GM19193 (cell line): ENCODE measurements around the gene ATP6V1B1.

ENCODE experiments used
- POLR2A ChIP-seq: IDR thresholded peaks from 4 replicates; pipeline ENCODE4 v1.6.1; 2011; ENCODE audit not compliant: insufficient read depth, insufficient read length; ENCODE audit errors: extremely low read depth

The ATP6V1B1 gene

GRCh38 chr2:70992945-70993853, 57.5 kb downstream of the ATP6V1B1 start:
- TF ChIP-seq POLR2A: no peak

DNA sequence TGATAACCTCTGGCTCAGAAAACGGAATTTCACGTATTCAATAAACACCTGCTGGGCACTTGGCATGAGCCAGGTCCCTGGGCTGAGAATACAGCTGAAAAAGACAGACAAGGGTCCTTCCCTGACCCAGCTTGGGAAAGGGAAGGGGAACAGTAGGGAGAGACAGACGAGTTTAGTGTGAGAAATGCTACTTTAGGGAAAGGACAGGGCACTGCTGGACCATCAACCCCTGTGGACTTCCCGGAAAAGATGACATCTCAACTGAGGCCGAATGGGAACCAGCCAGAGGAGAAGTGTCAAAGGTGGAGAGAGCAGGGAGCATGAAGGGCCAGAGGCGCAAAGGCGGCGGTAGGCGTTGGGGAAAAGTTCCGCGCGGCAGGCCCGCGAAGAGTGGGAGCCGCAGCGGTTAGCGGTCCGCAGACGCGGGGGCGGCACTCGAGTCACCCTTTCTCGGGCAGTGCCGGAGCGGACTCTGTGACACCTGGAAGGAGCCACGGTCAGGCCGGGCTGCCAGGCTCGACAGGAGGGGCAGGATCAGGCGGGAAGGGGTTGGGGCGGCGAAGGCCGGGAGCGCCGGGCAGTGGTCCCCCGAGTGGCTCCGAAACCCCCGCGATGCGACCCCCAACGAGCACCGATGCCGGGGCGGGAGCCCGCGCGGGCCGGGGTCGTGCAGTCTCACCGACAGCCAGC, 58.5 kb downstream of the ATP6V1B1 start:
- no peak for TF ChIP-seq POLR2A

DNA sequence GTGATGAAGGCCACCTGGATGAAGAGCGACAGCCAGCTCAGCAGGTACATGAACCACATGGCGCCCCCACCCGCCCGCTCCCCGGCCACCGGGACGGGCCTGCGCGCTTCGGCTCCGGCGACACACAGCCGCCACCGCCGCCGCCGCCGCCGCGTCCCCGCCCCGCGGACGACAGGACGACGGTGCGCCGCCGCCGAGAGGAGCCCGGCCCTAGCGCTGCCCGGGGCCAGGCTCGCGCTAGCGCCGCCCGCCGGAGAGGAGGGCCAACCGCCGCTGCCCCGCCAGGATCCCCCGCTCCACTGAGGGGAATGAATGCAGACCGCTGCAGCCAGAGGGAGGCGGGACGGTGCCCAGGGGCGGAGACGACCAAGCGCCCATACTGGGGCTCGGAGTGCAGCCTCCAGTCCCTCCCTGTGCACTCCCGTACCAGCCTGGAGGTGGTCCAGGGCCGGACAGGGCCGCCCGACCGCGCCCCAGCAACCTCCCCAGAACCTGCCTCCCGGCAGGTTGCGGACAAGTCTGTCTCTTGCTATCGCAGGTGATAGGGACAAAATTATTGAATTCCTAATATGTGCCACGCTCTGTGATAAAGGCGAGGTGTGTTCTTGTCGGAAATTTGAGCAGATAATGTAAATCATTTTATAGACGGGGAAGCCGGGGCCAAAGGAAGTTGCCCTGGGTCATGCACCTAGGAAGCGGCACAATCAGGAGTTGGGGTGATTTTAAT, 59.2 kb downstream of the ATP6V1B1 start, which contains the start of gene TEX261:
TEX261 (minus strand) TSS at position 175 of the 727 bp plus-strand sequence; CDS start at position 59, 116 bp downstream.
- TF ChIP-seq POLR2A: peak; percentile 63

GRCh38 chr2:70995426-70995729, 59.7 kb downstream of the ATP6V1B1 start:
- TF ChIP-seq POLR2A: no peak

- no peak for TF ChIP-seq POLR2A
Observed at GRCh38 chr2:70999362-70999761, 63.7 kb downstream of the ATP6V1B1 start.

GRCh38 chr2:71000780-71001591, 65.3 kb downstream of the ATP6V1B1 start:
- peak; percentile 68 for TF ChIP-seq POLR2A

- TF ChIP-seq POLR2A: no peak
Observed at GRCh38 chr2:71001592-71001927, 65.9 kb downstream of the ATP6V1B1 start.

GRCh38 chr2:71001981-71002570, 66.4 kb downstream of the ATP6V1B1 start:
- TF ChIP-seq POLR2A: no peak

DNA sequence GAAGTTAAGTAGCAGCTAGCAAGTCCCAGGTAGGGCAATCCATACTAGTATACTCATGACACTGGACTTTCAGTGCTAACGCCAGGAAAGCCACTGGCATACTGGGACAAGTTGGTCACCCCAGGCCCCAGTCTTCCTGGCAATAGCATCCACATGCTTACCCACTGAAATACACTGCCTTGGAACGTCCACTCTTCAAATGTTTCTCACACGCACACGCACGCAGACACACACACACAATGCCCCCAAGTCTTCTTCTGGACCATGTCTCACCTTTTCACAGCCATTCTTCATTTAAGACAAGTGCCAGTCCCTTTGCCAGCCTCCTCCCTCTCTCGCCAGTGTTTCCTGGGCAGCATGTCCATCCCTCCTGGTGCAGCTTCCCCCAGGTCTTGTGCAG, 67.7 kb downstream of the ATP6V1B1 start:
- no peak for TF ChIP-seq POLR2A

- no peak for TF ChIP-seq POLR2A
Observed at GRCh38 chr2:71003966-71004755, 68.5 kb downstream of the ATP6V1B1 start.

DNA sequence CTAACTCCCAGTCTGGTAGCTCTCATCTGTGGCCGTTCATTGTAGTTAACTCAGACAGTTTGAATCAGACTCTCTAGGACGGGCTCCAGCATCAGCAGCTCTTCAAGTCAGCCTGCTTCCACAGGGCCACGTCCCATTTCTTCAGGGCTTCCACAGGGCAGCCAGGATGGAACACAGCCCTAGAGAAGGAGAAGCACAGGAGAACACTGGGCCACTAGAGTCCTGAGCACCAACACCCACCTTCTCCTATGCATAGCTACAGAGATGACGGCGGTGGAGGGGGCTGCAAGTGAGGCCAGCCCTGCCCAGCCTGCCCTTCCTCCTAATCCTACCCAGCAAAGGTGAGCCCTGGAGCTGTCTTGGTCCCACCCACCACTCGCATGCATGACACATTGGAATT, 69.2 kb downstream of the ATP6V1B1 start:
- no peak for TF ChIP-seq POLR2A

- no peak for TF ChIP-seq POLR2A
Observed at GRCh38 chr2:71005271-71006202, 69.8 kb downstream of the ATP6V1B1 start.

- TF ChIP-seq POLR2A: no peak
Observed at GRCh38 chr2:71006323-71006722, 70.6 kb downstream of the ATP6V1B1 start.
